AG08396 (cell line): Measurements from ENCODE around the gene MARK4.
"Not testable (repeated sequence)": the region's sequence is repeated elsewhere in the genome, so short reads cannot be mapped to it uniquely, and the experiment has no call there.

ENCODE experiments used
- DNase-seq: peaks from one replicate; pipeline ENCODE4 v3.0.0; 2012; ENCODE audit warnings: low spot score, mixed read lengths

Gene MARK4

GRCh38 chr19:45305421-45305820 is 54.4 kb downstream of the MARK4 start:
- DNase-seq, result no peak

- DNase-seq, result peak; percentile 59
These were observed 55.0 kb downstream of the MARK4 start for GRCh38 chr19:45306040-45306439.

- DNase-seq, result no peak
These were observed 55.5 kb downstream of the MARK4 start for GRCh38 chr19:45306518-45307027.

GRCh38 chr19:45307361-45307760 is 56.3 kb downstream of the MARK4 start:
- DNase-seq, result no peak

- DNase-seq, result not testable (repeated sequence)
These were observed 58.3 kb downstream of the MARK4 start for GRCh38 chr19:45309322-45309721.

GRCh38 chr19:45311621-45312020 is 60.5 kb downstream of the MARK4 start:
- DNase-seq, result no peak

GRCh38 chr19:45312285-45312684 is 61.2 kb downstream of the MARK4 start:
- DNase-seq, result not testable (repeated sequence)

GRCh38 chr19:45314708-45315245 is 63.7 kb downstream of the MARK4 start:
- DNase-seq, result no peak

GRCh38 chr19:45315304-45315703 is 64.2 kb downstream of the MARK4 start:
- no peak for DNase-seq

- DNase-seq, result no peak
These were observed 70.1 kb downstream of the MARK4 start for GRCh38 chr19:45320997-45321775.

- no peak for DNase-seq
These were observed 70.8 kb downstream of the MARK4 start for GRCh38 chr19:45321848-45322247.

- no peak for DNase-seq
These were observed 71.2 kb downstream of the MARK4 start for GRCh38 chr19:45322311-45322710.

- DNase-seq, result no peak
These were observed 71.7 kb downstream of the MARK4 start, which contains the start of gene CKM for GRCh38 chr19:45322744-45323281. CKM (minus strand) TSS chr19:45322875; CDS start chr19:45319713, 3,162 bp downstream.

GRCh38 chr19:45323671-45324081 is 72.6 kb downstream of the MARK4 start:
- DNase-seq, result no peak

- no peak for DNase-seq
These were observed 73.4 kb downstream of the MARK4 start for GRCh38 chr19:45324349-45324907.

GRCh38 chr19:45327404-45328143 is 76.5 kb downstream of the MARK4 start:
- DNase-seq, result no peak

GRCh38 chr19:45331411-45331810 is 80.3 kb downstream of the MARK4 start:
- DNase-seq, result no peak

GRCh38 chr19:45333609-45334303 is 82.7 kb downstream of the MARK4 start:
- DNase-seq, result no peak

- DNase-seq, result not testable (repeated sequence)
These were observed 83.8 kb downstream of the MARK4 start for GRCh38 chr19:45334881-45335280.

GRCh38 chr19:45336696-45337251 is 85.7 kb downstream of the MARK4 start:
- DNase-seq, result no peak

GRCh38 chr19:45339629-45340028 is 88.6 kb downstream of the MARK4 start:
- no peak for DNase-seq
